IMR-90 (cell line): ENCODE results near the gene HASPIN. TPM values are rescaled to one million over a fixed set of nuclear protein-coding genes. Genes with fewer than 3 reads are reported as not detected.

Experiments used
- ATAC-seq: fragments of 200-7000 bp; cut with Tn5 transposase; 2 replicates; pipeline ENCODE4 v1.9.1; 2020; ENCODE audit warnings: low read depth, mild to moderate bottlenecking, moderate library complexity
- BruUV-seq: library from RNA; stranded (reverse); fragments of 400-500 nt; replicated peaks from 2 replicates; lab custom pipeline; 2021; lab: Mats Ljungman, UMichigan
- CTCF ChIA-PET: fragments of 300-600 bp; formaldehyde crosslinking; extraction: SDS; loops from one replicate; lab custom pipeline; 2021; ENCODE audit warnings: antibody characterized with exemption; lab: Yijun Ruan, JAX
- POLR2A ChIA-PET: fragments of 300-600 bp; sonication (Branson Sonifier 250); formaldehyde crosslinking; loops from one replicate; lab custom pipeline; 2022; ENCODE audit warnings: antibody characterized with exemption; ENCODE audit not compliant: unreplicated experiment; lab: Charles Lee
- DNase-seq: peaks from one replicate; pipeline ENCODE4 v3.0.0; 2013
- H2AFZ ChIP-seq: replicated peaks from 2 replicates; pipeline ENCODE3; 2013; ENCODE audit warnings: low read length, mild to moderate bottlenecking; ENCODE audit not compliant: poor library complexity
- H2AK5ac ChIP-seq: 2 replicates; pipeline ENCODE4 v1.6.1; 2013; ENCODE audit warnings: low read depth, low read length, inconsistent platforms
- H2AK9ac ChIP-seq: replicated peaks from 2 replicates; pipeline ENCODE3; 2013; ENCODE audit warnings: mild to moderate bottlenecking, low read depth, low read length, moderate library complexity; ENCODE audit not compliant: poor library complexity
- H2BK120ac ChIP-seq: 2 replicates; pipeline ENCODE4 v1.6.1; 2013; ENCODE audit warnings: low read depth, low read length, inconsistent platforms
- H2BK15ac ChIP-seq: 3 replicates; pipeline ENCODE4 v1.6.1; 2013; ENCODE audit warnings: low read depth, low read length, inconsistent platforms
- H2BK20ac ChIP-seq: 2 replicates; pipeline ENCODE4 v1.6.1; 2013; ENCODE audit warnings: low read depth, mild to moderate bottlenecking, inconsistent platforms, low read length, moderate library complexity
- H2BK5ac ChIP-seq: 2 replicates; pipeline ENCODE4 v1.6.1; 2013; ENCODE audit warnings: mild to moderate bottlenecking, low read depth, low read length, inconsistent platforms; ENCODE audit not compliant: poor library complexity, severe bottlenecking
- H3K14ac ChIP-seq: replicated peaks from 2 replicates; pipeline ENCODE4 v1.6.1; 2013; ENCODE audit warnings: low read depth, low read length, inconsistent platforms
- H3K18ac ChIP-seq: 2 replicates; pipeline ENCODE4 v1.6.1; 2013; ENCODE audit warnings: low read depth, low read length, control low read depth
- H3K23ac ChIP-seq: 2 replicates; pipeline ENCODE4 v1.6.1; 2013; ENCODE audit warnings: low read depth, low read length, inconsistent platforms
- H3K27ac ChIP-seq: 2 replicates; pipeline ENCODE4 v1.5.1; 2013; ENCODE audit warnings: mild to moderate bottlenecking, control low read depth, low read length; ENCODE audit not compliant: insufficient read depth
- H3K27me3 ChIP-seq: 2 replicates; pipeline ENCODE4 v1.6.1; 2013; ENCODE audit warnings: low read length; ENCODE audit not compliant: control insufficient read depth, insufficient read depth
- H3K36me3 ChIP-seq: 2 replicates; pipeline ENCODE4 v1.6.1; 2013; ENCODE audit warnings: low read length, mixed read lengths; ENCODE audit not compliant: control insufficient read depth, insufficient read depth
- H3K4ac ChIP-seq: 2 replicates; pipeline ENCODE4 v1.6.1; 2013; ENCODE audit warnings: low read depth, low read length, inconsistent platforms
- H3K4me1 ChIP-seq: 2 replicates; pipeline ENCODE4 v1.6.1; 2013; ENCODE audit warnings: low read length, mixed read lengths; ENCODE audit not compliant: control insufficient read depth, insufficient read depth
- H3K4me2 ChIP-seq: 2 replicates; pipeline ENCODE4 v1.6.1; 2013; ENCODE audit warnings: low read depth, mild to moderate bottlenecking, control low read depth, low read length, moderate library complexity
- H3K4me3 ChIP-seq: 2 replicates; pipeline ENCODE4 v1.5.1; 2013; ENCODE audit warnings: low read depth, mild to moderate bottlenecking, control low read depth, low read length, moderate library complexity; ENCODE audit not compliant: insufficient read depth
- H3K56ac ChIP-seq: 2 replicates; pipeline ENCODE4 v1.6.1; 2013; ENCODE audit warnings: low read length, inconsistent platforms; ENCODE audit not compliant: insufficient read depth; ENCODE audit errors: extremely low read depth
- H3K79me1 ChIP-seq, 2 experiments: 2 replicates each; pipeline ENCODE4 v1.6.1; 2013; ENCODE audit warnings: low read length in 2 of 2, inconsistent platforms in 1 of 2, low read depth in 1 of 2
- H3K9ac ChIP-seq: 2 replicates; pipeline ENCODE4 v1.6.1; 2013; ENCODE audit warnings: low read depth, low read length, control low read depth
- H3K9me1 ChIP-seq: 2 replicates; pipeline ENCODE4 v1.6.1; 2013; ENCODE audit warnings: low read length, inconsistent platforms; ENCODE audit not compliant: insufficient read depth
- H3K9me3 ChIP-seq: 2 replicates; pipeline ENCODE4 v1.6.1; 2013; ENCODE audit warnings: low read length; ENCODE audit not compliant: control insufficient read depth, insufficient read depth
- H4K20me1 ChIP-seq: 2 replicates; pipeline ENCODE4 v1.6.1; 2013; ENCODE audit warnings: low read length, inconsistent platforms; ENCODE audit not compliant: insufficient read depth
- H4K5ac ChIP-seq: 2 replicates; pipeline ENCODE4 v1.6.1; 2013; ENCODE audit warnings: mild to moderate bottlenecking, low read depth, low read length, control low read depth
- H4K8ac ChIP-seq, 2 experiments: 2 replicates each; pipeline ENCODE4 v1.6.1; 2013; ENCODE audit warnings: low read depth in 2 of 2, low read length in 2 of 2, control low read depth in 1 of 2, inconsistent platforms in 1 of 2
- H4K91ac ChIP-seq: 2 replicates; pipeline ENCODE4 v1.6.1; 2013; ENCODE audit warnings: low read depth, low read length, inconsistent platforms; ENCODE audit not compliant: insufficient read depth
- RAD21 ChIP-seq: IDR thresholded peaks from 2 replicates; pipeline ENCODE4 v1.6.1; 2012; ENCODE audit warnings: low read length, improper control_type of control experiment
- WGBS, 2 experiments: methylation state at CpG; one replicate each; pipeline versions ENCODE4 v1.1.5 to v1.1.7; 2013; ENCODE audit warnings: missing lambda C conversion rate in 2 of 2; ENCODE audit not compliant: insufficient read length in 1 of 2; ENCODE audit errors: extremely low coverage in 2 of 2; 5-methylcytosine and 5-hydroxymethylcytosine counted together
- dilution Hi-C: fragments of 300-500 bp; cut with HindIII; formaldehyde crosslinking; loops from one replicate; pipeline ENCODE4 v1.14.3; 2018; ENCODE audit warnings: low sequenced_read_pairs; ENCODE audit not compliant: unreplicated experiment
- in situ Hi-C: fragments of 300-500 bp; cut with MboI; formaldehyde crosslinking; loops from 3 replicates; pipeline ENCODE4 v1.14.3; 2019; ENCODE audit warnings: low sequenced_read_pairs, inconsistent platforms, mixed read lengths
- intact Hi-C: fragments of 100-400 bp; cut with micrococcal nuclease; formaldehyde crosslinking; loops from 2 replicates; pipeline ENCODE4 v1.10.0; 2022
- polyA plus RNA-seq, 3 experiments: library from polyadenylated mRNA; depleted of rRNA; stranded (reverse); fragments of >200 nt; gene quantifications; 2 replicates each; pipeline ENCODE4 v1.2.3, GENCODE V29; 2012; ENCODE audit warnings: low replicate concordance in 1 of 3
- total RNA-seq: library from RNA; depleted of rRNA; stranded (reverse); fragments of >200 nt; gene quantifications from 2 replicates; pipeline ENCODE4 v1.2.3, GENCODE V29; 2012

Gene HASPIN
- total and polyA plus RNA-seq, 2 of the 4 experiments (the other 2 are of a cell fraction) = 2.2 to 4.3 TPM

DNA sequence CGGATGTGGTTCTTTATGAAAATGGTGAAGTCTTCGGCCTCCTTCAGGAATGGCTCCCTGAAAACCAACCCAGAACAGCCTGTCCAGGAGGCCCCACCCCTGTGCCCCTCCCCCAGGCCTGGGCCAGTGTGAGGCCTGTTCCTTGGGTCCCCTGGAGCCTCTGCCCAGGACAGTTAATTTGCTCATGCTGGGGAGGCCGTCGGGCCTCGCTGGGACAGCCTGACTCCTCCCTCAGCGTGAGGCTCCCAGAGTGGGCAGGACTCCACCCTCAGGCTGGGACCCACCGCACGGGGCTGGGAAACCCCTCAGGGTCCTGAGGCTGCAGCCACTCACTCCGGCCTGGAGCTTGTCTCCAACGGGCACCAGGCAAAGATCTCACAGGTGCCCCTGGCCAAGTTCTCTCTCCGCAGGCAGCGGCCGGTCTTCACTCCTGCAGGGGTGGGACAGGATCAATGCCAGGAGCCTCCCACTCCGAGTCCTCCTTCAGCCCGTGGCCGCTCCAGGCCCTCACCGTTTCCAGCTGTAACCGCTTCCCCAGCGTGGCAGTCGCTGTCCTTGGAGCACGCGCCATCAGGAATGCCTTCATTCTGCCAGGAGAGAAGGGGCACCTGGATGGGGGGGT is 33.5 kb upstream of the HASPIN start:
- in situ Hi-C loops (no loop called here), intact Hi-C loops (no loop called here), dilution Hi-C loops (no loop called here)
- H2AK5ac ChIP-seq = no peak overlapping the region
- H3K4me2 ChIP-seq = no peak overlapping the region
- POLR2A ChIA-PET = no interaction called here
- ATAC-seq (no peak), DNase-seq (no peak)
- H3K36me3 ChIP-seq = no peaks in the 10 kb centered on the region
- no peak overlapping the region for H4K8ac ChIP-seq
- H4K91ac ChIP-seq = no peak overlapping the region
- BruUV-seq = no TSS peak
- H3K4me1 ChIP-seq = peaks cover 4% of the 10 kb centered on the region; the same call in 1 of the 2 replicates
- no peaks in the 10 kb centered on the region for H3K79me1 ChIP-seq
- H3K9me3 ChIP-seq = no peaks in the 10 kb centered on the region
- CTCF ChIA-PET = no interaction called here
- H3K27me3 ChIP-seq = peaks cover 10% of the 10 kb centered on the region
- no peak overlapping the region for H3K4ac ChIP-seq
- TF ChIP-seq RAD21 = no peak
- H3K27ac ChIP-seq = no peak overlapping the region
- H3K9ac ChIP-seq = no peak overlapping the region
- H3K9me1 ChIP-seq = no peaks in the 10 kb centered on the region
- H2BK15ac ChIP-seq = no peak overlapping the region
- H3K56ac ChIP-seq = no peak overlapping the region
- H4K20me1 ChIP-seq = no peaks in the 10 kb centered on the region
- H2BK5ac ChIP-seq = no peak overlapping the region
- H2AK9ac ChIP-seq = no peak overlapping the region
- no peak overlapping the region for H2BK120ac ChIP-seq
- no peak overlapping the region for H2AFZ ChIP-seq
- no peak overlapping the region for H3K23ac ChIP-seq
- no peak overlapping the region for H3K14ac ChIP-seq
- H3K4me3 ChIP-seq = no peak overlapping the region
- no peak overlapping the region for H2BK20ac ChIP-seq
- no peak overlapping the region for H4K5ac ChIP-seq
- 95% methylated on average over 8 of the region's 22 CpGs; no CpG with 5 or more reads in 1 of the 2 experiments for WGBS, 2 experiments
- no peak overlapping the region for H3K18ac ChIP-seq
